Muscle layer of duodenum (tissue), 2 donors: ENCODE data around the gene HOXA4.

ENCODE experiments used
- H3K27ac ChIP-seq: one replicate; pipeline ENCODE4 v1.7.0; 2013; ENCODE audit warnings: mild to moderate bottlenecking, low read length
- H3K27me3 ChIP-seq: one replicate; pipeline ENCODE4 v1.7.0; 2013; ENCODE audit warnings: low read depth, mild to moderate bottlenecking, control low read depth, low read length
- H3K36me3 ChIP-seq, 2 donors: one replicate each; pipeline ENCODE4 v1.7.0; 2013; ENCODE audit warnings: low read length in 2 of 2, control low read depth in 1 of 2, mild to moderate bottlenecking in 1 of 2; ENCODE audit not compliant: insufficient read depth in 2 of 2, control insufficient read depth in 1 of 2
- H3K4me1 ChIP-seq, 2 donors: one replicate each; pipeline ENCODE4 v1.7.0; 2013; ENCODE audit warnings: low read length in 2 of 2, mild to moderate bottlenecking in 2 of 2, control low read depth in 1 of 2, moderate library complexity in 1 of 2; ENCODE audit not compliant: insufficient read depth in 2 of 2, control insufficient read depth in 1 of 2
- H3K4me3 ChIP-seq, 2 donors: one replicate each; pipeline ENCODE4 v1.7.0; 2013; ENCODE audit warnings: low read length in 2 of 2, low read depth in 1 of 2, mild to moderate bottlenecking in 1 of 2
- H3K9me3 ChIP-seq, 2 donors: one replicate each; pipeline ENCODE4 v1.7.0; 2013; ENCODE audit warnings: low read length in 2 of 2, control low read depth in 1 of 2, mild to moderate bottlenecking in 1 of 2; ENCODE audit not compliant: control insufficient read depth in 1 of 2
- donor health status: healthy.

Gene HOXA4

GRCh38 chr7:27161214-27161720, 30.7 kb upstream of the HOXA4 start:
- Histone ChIP-seq H3K27ac (no peak overlapping the region), H3K27me3 (peaks cover 80% of the 10 kb centered on the region), H3K4me3 (peak overlapping the region; percentile 57 to 80), H3K4me1 (peaks cover 0 to 45% of the 10 kb centered on the region in 2 donors), H3K9me3 (no peaks in the 10 kb centered on the region), H3K36me3 (no peaks in the 10 kb centered on the region)

GRCh38 chr7:27160546-27161213, 30.1 kb upstream of the HOXA4 start:
- H3K36me3 ChIP-seq = no peaks in the 10 kb centered on the region
- no peaks in the 10 kb centered on the region for H3K9me3 ChIP-seq
- peak overlapping the region; percentile 57 to 80 for H3K4me3 ChIP-seq
- no peak overlapping the region for H3K27ac ChIP-seq
- H3K27me3 ChIP-seq = peaks cover 80% of the 10 kb centered on the region
- H3K4me1 ChIP-seq = peaks cover 0 to 49% of the 10 kb centered on the region in 2 donors

- Histone ChIP-seq H3K27me3 (peaks cover 80% of the 10 kb centered on the region), H3K9me3 (no peaks in the 10 kb centered on the region), H3K4me1 (peaks cover 0 to 45% of the 10 kb centered on the region in 2 donors), H3K4me3 (peak overlapping the region; percentile 57 to 80), H3K27ac (no peak overlapping the region), H3K36me3 (no peaks in the 10 kb centered on the region)
Measured at GRCh38 chr7:27160145-27160545, 29.6 kb upstream of the HOXA4 start.

- Histone ChIP-seq H3K4me1 (peaks cover 0 to 44% of the 10 kb centered on the region in 2 donors), H3K9me3 (no peaks in the 10 kb centered on the region), H3K27me3 (peaks cover 80% of the 10 kb centered on the region), H3K36me3 (no peaks in the 10 kb centered on the region), H3K4me3 (no peak overlapping the region), H3K27ac (no peak overlapping the region)
Measured at GRCh38 chr7:27159266-27160144, 28.9 kb upstream of the HOXA4 start.

- Histone ChIP-seq H3K4me3 (no peak overlapping the region), H3K36me3 (no peaks in the 10 kb centered on the region), H3K9me3 (no peaks in the 10 kb centered on the region), H3K27me3 (peaks cover 80% of the 10 kb centered on the region), H3K27ac (no peak overlapping the region), H3K4me1 (peaks cover 0 to 40% of the 10 kb centered on the region in 2 donors)
Measured at GRCh38 chr7:27158436-27159265, 28.1 kb upstream of the HOXA4 start.

GRCh38 chr7:27157702-27158431, 27.3 kb upstream of the HOXA4 start:
- Histone ChIP-seq H3K9me3 (no peaks in the 10 kb centered on the region), H3K4me3 (no peak overlapping the region), H3K4me1 (peaks cover 0 to 41% of the 10 kb centered on the region in 2 donors), H3K27ac (no peak overlapping the region), H3K36me3 (no peaks in the 10 kb centered on the region), H3K27me3 (peaks cover 84% of the 10 kb centered on the region)

- H3K4me3 ChIP-seq = peak overlapping the region in 1 of 2 donors; percentile 61
- H3K27me3 ChIP-seq = peaks cover 88% of the 10 kb centered on the region
- H3K36me3 ChIP-seq = no peaks in the 10 kb centered on the region
- no peak overlapping the region for H3K27ac ChIP-seq
- H3K9me3 ChIP-seq = no peaks in the 10 kb centered on the region
- H3K4me1 ChIP-seq = peaks cover 0 to 49% of the 10 kb centered on the region in 2 donors
Measured at GRCh38 chr7:27156916-27157701, 26.6 kb upstream of the HOXA4 start.

GRCh38 chr7:27156508-27156898, 25.9 kb upstream of the HOXA4 start, which contains the start of gene HOXA7:
Gene HOXA7 (minus strand): TSS chr7:27156675. CDS start chr7:27156545, 130 bp downstream.
- H3K27me3 ChIP-seq = peaks cover 89% of the 10 kb centered on the region
- peaks cover 0 to 52% of the 10 kb centered on the region in 2 donors for H3K4me1 ChIP-seq
- no peaks in the 10 kb centered on the region for H3K9me3 ChIP-seq
- H3K27ac ChIP-seq = no peak within 1 kb of the TSS
- H3K36me3 ChIP-seq = no peaks in the 10 kb centered on the region
- H3K4me3 ChIP-seq = peak within 1 kb of the TSS in 1 of 2 donors; percentile 61

GRCh38 chr7:27155816-27156507, 25.4 kb upstream of the HOXA4 start:
- Histone ChIP-seq H3K27me3 (peaks cover 95% of the 10 kb centered on the region), H3K36me3 (no peaks in the 10 kb centered on the region), H3K27ac (no peak overlapping the region), H3K4me3 (peak overlapping the region in 1 of 2 donors; percentile 61), H3K4me1 (peaks cover 0 to 52% of the 10 kb centered on the region in 2 donors), H3K9me3 (no peaks in the 10 kb centered on the region)
